GM19351 (cell line): Measurements from ENCODE around the gene OST4.

Source experiments
- ATAC-seq: cut with Tn5 transposase; IDR thresholded peaks from one replicate; pipeline ENCODE4 v1.9.1; 2021; ENCODE audit warnings: mild to moderate bottlenecking, moderate library complexity; ENCODE audit not compliant: unreplicated experiment

The OST4 gene

DNA sequence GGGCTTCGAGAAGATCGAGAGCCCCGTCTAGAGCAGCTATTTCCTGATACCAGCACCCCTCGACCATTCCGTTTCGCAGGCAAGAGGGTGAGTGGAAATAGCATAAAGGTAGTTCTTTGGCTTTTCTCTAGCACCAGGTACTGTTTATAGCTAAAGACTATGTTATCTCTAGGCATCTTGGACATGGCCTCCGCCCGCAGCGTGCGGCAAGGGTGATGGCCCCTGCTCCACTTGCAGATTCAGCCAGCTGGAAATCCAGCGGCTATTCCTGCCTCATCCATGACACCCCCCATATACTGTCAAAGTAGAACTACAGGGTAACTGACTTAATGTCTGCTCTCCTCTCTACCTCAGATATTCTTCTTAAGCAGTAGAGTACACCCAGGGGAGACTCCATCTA is 16.7 kb downstream of the OST4 start:
- no peak for ATAC-seq

- no peak for ATAC-seq
These were observed 17.7 kb downstream of the OST4 start for GRCh38 chr2:27053776-27054175.

DNA sequence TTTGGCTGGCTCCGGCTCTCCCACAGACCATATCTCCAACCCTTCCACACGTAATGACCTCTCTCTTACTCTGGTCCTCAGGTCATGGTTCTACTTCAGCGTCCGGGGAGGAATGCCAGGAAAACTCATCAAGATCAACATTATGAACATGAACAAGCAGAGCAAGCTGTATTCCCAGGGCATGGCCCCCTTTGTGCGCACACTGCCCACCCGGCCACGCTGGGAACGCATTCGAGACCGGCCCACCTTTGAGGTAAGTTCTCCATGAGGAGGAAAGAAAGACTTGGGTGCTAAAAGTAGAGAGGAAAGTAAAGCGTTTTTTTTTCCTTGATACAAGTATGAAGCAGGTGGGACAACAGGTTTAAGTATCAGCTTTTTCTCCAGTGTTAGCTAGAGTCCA is 18.1 kb downstream of the OST4 start:
- no peak for ATAC-seq

DNA sequence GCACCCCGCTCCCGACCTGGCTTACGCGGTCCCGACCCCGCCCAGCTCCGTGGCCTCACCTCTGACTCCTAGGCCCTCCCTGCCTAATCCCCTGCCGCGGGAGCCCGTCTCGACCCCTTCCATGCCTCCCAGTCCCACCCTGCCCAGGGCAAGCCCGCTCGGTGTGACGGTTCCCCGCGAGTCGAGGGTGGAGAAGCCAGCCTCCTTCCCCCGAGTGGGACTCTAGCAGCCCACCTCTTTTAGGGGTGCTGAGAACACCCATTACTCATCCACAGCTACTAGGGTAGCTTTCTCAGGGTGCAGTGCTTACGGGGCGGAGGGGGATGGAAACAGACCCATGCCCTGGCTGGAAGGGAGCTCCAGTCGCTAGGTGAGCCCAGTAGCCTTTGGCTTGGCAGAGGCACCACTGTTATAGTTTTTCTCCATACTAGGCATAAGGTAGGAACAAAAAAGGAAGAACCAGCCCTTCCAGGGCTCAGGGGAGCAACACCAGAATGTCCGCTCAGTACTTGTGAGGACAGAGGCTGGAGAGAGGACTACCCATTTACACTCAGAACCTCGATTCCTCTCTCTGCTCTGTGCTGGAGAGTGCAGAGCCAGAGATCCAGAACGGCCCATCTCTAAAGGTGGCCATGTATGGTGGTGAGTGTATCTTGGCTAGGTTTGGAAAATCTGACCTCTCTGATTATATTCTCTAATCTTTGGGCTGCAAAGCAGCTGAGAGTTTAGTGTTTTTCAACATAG is 19.4 kb downstream of the OST4 start:
- ATAC-seq: no peak

DNA sequence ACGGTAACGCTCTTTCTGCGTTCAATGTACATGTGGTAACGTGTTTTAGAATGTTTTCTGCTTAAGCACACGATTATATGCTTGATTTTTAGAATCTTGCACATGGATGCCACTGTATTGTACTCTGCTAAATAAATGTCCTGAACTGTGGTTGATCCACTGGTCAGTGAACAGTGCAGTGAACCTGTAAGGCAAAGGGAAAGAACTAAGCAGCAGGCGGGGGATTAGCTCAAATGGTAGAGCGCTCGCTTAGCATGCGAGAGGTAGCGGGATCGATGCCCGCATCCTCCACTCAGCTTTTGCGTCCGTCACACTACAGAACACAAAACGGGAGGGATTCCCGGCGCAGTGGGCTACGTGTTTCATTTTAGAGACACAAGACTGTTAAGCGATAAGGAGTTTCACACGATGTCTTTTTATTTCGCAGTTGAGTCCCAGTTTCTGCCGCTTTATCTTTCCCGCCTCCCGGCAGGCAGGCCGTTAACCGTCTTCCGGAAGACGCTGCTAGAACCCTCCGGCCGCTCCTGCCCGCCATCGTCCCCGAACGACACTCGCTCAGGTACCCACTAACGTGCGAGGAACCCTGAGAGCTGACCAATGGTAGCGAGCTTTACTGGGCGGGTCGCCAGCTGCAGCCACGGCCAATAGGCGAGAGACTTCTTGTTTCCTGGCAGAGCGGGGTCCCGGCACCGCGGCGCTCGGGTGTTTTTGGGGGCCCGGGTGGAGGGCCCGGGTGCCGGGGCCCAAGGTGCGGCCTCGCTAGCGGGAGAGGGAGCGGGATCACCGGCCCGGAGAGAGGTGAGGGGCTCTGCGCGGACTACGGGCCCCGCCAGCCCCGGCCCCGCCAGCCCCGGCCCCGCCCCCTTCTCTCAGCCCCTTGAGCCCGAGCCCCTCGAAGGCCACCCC is 20.2 kb downstream of the OST4 start, which contains the start of gene AGBL5:
Gene AGBL5, plus strand, starts transcription at position 673 of the 906 bp plus-strand sequence. CDS start 1,291 bp downstream, outside the sequence.
- peak; percentile 72 for ATAC-seq

DNA sequence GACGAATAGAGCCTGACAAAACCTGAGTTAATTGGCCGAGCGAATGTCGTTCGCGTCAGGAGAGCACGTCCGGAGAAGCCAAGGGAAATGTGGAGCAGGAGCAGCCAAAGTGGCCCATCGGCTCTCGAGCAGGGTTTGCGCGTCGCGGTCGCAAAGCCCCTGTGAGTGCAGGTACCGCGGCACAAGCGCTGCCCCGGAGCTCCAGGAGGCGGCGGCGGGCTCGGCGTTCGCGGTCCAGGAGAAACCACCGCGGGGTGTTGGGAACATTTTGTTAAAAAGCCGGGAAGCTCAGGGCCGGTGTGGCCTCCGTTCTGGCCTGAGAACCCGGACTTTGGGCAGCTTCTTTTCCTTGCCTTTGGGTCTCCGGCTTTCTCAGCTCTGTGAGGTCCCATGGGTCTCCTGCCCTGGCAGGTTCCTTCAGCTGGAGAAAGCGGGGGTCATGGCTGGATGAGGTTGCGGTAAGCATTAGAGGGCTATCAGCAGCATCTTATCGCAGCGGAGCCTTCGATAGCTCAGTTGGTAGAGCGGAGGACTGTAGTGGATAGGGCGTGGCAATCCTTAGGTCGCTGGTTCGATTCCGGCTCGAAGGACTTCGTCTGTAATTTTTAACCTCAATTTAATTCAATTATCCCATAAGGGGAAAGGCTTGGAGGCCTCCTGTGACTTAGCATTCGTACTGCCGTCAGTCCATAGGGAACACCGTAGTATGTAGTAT is 21.0 kb downstream of the OST4 start:
- ATAC-seq: peak; percentile 41

GRCh38 chr2:27049422-27050280 is 21.8 kb downstream of the OST4 start:
- ATAC-seq: no peak

GRCh38 chr2:27042985-27043634 is 28.3 kb downstream of the OST4 start:
- no peak for ATAC-seq

- peak; percentile 84 for ATAC-seq
These were observed 29.2 kb downstream of the OST4 start for GRCh38 chr2:27042159-27042661.

DNA sequence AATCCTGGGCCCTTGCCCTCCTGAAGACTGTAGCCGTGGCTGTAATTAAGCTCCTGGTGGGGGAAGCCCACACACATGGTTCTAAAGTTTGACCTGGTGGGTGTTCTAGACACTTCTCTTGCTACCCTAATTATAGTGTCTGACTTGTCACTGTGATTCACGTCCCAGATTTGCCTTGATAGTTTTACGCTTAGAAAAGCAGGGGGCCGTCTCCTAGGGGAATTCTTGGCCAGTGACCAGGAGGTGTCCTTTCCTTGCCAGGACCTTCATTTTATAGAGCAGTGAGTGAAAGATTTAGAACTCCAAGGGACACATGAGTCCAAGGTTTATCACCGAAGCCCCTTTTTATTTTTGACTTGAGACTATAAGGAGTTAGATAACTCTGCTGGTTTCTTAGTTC is 29.7 kb downstream of the OST4 start:
- peak; percentile 28 for ATAC-seq

GRCh38 chr2:27040282-27040681 is 31.2 kb downstream of the OST4 start:
- no peak for ATAC-seq

GRCh38 chr2:27039871-27040270 is 31.6 kb downstream of the OST4 start:
- no peak for ATAC-seq

GRCh38 chr2:27039426-27039825 is 32.0 kb downstream of the OST4 start:
- ATAC-seq: no peak

DNA sequence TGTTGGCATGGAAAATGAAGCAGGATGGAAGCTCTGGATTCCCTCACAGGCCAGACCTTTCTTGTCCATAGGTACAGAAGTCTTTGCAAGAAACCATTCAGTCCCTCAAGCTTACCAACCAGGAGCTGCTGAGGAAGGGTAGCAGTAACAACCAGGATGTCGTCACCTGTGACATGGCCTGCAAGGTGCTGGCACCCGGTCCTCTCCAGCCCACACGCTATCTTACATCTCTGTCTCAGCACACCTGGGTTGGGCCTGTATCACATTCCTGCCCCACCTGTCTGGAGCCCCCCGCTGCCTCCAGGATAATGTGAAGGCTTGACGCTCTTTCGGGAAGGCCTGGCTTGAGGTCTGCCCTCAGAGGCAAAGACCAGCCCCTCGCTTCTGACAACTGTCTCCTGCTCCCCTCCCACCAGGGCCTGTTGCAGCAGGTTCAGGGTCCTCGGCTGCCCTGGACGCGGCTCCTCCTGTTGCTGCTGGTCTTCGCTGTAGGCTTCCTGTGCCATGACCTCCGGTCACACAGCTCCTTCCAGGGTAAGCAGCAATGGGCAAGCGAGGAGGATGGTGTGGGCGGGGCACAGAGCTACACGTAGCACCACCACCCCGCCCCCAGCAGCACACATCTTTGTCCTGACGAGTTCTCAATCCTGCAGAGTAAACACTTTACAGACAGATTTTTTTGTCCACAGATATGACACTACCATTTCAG is 32.7 kb downstream of the OST4 start:
- ATAC-seq: no peak

DNA sequence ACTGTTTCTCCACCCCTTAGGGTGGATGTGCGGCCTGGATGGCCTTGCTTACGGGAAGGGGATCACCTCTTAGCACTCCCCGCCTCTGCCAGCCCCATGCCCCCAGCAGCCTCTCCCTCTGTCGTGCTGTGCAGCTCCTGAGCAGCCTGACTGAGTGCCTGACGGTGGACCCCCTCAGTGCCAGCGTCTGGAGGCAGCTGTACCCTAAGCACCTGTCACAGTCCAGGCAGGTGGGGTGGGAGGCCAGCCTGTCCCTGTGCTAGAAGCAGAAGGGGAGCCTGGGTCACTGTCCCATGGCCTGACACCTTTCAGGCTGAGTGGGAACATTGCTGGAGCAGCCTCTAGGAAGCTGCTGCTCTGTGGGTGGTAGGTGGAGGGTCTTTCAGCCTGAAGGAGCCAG is 33.4 kb downstream of the OST4 start:
- no peak for ATAC-seq

DNA sequence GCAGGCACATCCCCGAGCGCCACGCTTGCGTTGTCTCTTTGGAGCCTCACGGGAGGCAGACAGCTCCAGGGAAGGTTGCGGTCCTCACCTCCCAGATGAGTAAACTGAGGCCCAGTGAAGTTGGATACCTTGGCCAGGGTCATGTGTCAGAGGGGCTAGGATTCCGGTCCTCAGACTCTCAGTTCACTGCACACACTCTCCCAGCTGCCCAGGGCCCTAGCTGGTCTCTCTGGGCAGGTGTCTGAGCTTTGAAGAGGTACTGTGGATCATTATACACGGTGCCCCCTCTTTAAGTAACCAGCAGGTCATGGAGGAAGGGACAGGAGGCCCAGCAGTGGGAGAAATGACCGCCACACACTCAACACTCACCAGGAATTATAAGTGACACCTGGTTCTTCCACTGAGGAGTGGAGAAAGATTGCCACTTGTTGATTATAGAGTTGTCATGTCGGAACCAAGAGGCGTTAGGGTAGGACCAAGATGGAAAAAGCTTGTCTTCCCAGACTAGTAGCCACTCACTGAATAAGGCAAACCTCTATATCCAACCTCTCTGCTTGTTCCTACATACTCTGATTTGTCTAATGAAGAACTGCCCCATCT is 38.1 kb downstream of the OST4 start:
- no peak for ATAC-seq

GRCh38 chr2:27032495-27033252 is 38.8 kb downstream of the OST4 start, which contains the start of gene TMEM214:
Gene TMEM214, plus strand, starts transcription at chr2:27032965. Its CDS starts 51 bp downstream, at chr2:27033016.
- peak; percentile 90 for ATAC-seq

DNA sequence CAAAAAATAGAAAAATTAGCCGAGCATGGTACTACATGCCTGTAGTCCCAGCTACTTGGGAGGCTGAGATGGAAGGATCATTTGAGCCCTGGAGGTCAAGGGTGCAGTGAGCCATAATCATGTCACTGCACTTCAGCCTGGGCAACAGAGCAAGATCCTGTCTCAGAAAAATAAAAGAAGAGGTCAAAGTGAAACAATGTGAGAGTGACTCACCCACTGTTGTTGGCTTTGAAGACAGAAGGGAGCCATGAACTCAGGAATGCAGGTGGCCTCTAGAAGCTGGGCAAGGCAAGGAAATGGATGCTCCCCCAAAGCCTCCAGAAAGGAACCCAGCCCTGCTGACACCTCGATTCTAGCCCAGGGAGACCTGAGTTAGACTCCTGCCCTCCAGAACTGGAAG is 42.4 kb downstream of the OST4 start:
- ATAC-seq: no peak
